ENCODE results near the gene PRRT3. TPM values are rescaled to one million over a fixed set of nuclear protein-coding genes. Genes with fewer than 3 reads are reported as not detected.

PRRT3 gene
- total and polyA plus RNA-seq, 2 of the 13 experiments (the other 11 are each of a cell fraction or from before 2014, with no cell fraction given), result 0.22 to 0.44 TPM

DNA sequence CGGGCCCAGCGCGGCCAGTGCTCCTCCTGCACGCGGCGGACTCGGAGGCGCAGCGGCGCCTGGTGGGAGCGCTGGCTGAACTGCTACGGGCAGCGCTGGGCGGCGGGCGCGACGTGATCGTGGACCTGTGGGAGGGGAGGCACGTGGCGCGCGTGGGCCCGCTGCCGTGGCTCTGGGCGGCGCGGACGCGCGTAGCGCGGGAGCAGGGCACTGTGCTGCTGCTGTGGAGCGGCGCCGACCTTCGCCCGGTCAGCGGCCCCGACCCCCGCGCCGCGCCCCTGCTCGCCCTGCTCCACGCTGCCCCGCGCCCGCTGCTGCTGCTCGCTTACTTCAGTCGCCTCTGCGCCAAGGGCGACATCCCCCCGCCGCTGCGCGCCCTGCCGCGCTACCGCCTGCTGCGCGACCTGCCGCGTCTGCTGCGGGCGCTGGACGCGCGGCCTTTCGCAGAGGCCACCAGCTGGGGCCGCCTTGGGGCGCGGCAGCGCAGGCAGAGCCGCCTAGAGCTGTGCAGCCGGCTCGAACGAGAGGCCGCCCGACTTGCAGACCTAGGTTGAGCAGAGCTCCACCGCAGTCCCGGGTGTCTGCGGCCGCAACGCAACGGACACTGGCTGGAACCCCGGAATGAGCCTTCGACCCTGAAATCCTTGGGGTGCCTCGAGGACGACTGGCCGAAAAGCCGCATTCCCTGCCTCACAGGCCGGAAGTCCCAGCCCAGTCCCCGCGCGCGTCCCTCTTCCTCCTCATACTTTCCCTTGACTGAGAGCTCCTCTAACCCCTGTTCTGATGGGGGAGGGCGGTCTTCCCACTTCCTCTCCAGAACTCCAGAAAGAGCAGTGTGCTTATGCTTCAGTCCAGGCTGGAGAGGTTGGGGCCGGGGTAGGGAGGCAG lies 36.7 kb downstream of the PRRT3 start (continued):
- TF ChIP-seq, protein P1, sequence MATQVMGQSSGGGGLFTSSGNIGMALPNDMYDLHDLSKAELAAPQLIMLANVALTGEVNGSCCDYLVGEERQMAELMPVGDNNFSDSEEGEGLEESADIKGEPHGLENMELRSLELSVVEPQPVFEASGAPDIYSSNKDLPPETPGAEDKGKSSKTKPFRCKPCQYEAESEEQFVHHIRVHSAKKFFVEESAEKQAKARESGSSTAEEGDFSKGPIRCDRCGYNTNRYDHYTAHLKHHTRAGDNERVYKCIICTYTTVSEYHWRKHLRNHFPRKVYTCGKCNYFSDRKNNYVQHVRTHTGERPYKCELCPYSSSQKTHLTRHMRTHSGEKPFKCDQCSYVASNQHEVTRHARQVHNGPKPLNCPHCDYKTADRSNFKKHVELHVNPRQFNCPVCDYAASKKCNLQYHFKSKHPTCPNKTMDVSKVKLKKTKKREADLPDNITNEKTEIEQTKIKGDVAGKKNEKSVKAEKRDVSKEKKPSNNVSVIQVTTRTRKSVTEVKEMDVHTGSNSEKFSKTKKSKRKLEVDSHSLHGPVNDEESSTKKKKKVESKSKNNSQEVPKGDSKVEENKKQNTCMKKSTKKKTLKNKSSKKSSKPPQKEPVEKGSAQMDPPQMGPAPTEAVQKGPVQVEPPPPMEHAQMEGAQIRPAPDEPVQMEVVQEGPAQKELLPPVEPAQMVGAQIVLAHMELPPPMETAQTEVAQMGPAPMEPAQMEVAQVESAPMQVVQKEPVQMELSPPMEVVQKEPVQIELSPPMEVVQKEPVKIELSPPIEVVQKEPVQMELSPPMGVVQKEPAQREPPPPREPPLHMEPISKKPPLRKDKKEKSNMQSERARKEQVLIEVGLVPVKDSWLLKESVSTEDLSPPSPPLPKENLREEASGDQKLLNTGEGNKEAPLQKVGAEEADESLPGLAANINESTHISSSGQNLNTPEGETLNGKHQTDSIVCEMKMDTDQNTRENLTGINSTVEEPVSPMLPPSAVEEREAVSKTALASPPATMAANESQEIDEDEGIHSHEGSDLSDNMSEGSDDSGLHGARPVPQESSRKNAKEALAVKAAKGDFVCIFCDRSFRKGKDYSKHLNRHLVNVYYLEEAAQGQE (IDR thresholded peaks at IDR 0.05; ENCODE audit: borderline replicate concordance in 1 of 2, low read depth in 1 of 2, low read length in 2 of 2), result no peak
- TF ChIP-seq KLF15 (CRISPR knock-in tag; IDR thresholded peaks at IDR 0.05; ENCODE audit: borderline replicate concordance) (peak; percentile 85; the same call in 1 of the 2 replicates), MXI1 (IDR thresholded peaks at IDR 0.05; ENCODE audit: borderline replicate concordance, low read depth, low read length) (no peak), EZH2 (conservative IDR thresholded peaks at IDR 0.05; ENCODE audit: low read depth, low read length) (no peak), NAIF1 (CRISPR knock-in tag; IDR thresholded peaks at IDR 0.05; ENCODE audit: borderline replicate concordance) (peak; percentile 79; the same call in 1 of the 2 replicates), ZNF329 (CRISPR knock-in tag; IDR thresholded peaks at IDR 0.05; ENCODE audit: low read depth) (peak; percentile 60; the same call in 1 of the 2 replicates), MAFG (CRISPR knock-in tag; IDR thresholded peaks at IDR 0.05) (no peak), SRY (CRISPR knock-in tag; IDR thresholded peaks at IDR 0.05) (peak; percentile 45; the same call in 1 of the 2 replicates), ZNF777 (CRISPR knock-in tag; IDR thresholded peaks at IDR 0.05) (peak; percentile 67; the same call in 1 of the 2 replicates), ZNF274 (CRISPR knock-in tag; IDR thresholded peaks at IDR 0.05) (no peak), WIZ (CRISPR knock-in tag; IDR thresholded peaks at IDR 0.05) (0 out of 2 replicates have a peak, but pooled peaks have one; percentile 55), TARDBP (CRISPR knock-in tag; IDR thresholded peaks at IDR 0.05) (peak; percentile 59; the same call in 1 of the 2 replicates), NR2F6 (IDR thresholded peaks at IDR 0.05) (no peak), NR2F6 (CRISPR knock-in tag; IDR thresholded peaks at IDR 0.05) (peak; percentile 33; the same call in 1 of the 2 replicates)
- TF ChIP-seq, protein P2, sequence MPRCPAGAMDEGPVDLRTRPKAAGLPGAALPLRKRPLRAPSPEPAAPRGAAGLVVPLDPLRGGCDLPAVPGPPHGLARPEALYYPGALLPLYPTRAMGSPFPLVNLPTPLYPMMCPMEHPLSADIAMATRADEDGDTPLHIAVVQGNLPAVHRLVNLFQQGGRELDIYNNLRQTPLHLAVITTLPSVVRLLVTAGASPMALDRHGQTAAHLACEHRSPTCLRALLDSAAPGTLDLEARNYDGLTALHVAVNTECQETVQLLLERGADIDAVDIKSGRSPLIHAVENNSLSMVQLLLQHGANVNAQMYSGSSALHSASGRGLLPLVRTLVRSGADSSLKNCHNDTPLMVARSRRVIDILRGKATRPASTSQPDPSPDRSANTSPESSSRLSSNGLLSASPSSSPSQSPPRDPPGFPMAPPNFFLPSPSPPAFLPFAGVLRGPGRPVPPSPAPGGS (CRISPR knock-in tag; IDR thresholded peaks at IDR 0.05), result peak; percentile 22; the same call in 1 of the 2 replicates
- TF ChIP-seq, protein P3, sequence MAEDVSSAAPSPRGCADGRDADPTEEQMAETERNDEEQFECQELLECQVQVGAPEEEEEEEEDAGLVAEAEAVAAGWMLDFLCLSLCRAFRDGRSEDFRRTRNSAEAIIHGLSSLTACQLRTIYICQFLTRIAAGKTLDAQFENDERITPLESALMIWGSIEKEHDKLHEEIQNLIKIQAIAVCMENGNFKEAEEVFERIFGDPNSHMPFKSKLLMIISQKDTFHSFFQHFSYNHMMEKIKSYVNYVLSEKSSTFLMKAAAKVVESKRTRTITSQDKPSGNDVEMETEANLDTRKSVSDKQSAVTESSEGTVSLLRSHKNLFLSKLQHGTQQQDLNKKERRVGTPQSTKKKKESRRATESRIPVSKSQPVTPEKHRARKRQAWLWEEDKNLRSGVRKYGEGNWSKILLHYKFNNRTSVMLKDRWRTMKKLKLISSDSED (CRISPR knock-in tag; IDR thresholded peaks at IDR 0.05), result 0 out of 2 replicates have a peak, but pooled peaks have one; percentile 76
- TF ChIP-seq, protein P4, sequence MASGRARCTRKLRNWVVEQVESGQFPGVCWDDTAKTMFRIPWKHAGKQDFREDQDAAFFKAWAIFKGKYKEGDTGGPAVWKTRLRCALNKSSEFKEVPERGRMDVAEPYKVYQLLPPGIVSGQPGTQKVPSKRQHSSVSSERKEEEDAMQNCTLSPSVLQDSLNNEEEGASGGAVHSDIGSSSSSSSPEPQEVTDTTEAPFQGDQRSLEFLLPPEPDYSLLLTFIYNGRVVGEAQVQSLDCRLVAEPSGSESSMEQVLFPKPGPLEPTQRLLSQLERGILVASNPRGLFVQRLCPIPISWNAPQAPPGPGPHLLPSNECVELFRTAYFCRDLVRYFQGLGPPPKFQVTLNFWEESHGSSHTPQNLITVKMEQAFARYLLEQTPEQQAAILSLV (CRISPR knock-in tag; IDR thresholded peaks at IDR 0.05; ENCODE audit: borderline replicate concordance), result peak; percentile 55; the same call in 1 of the 2 replicates
- TF ChIP-seq, protein P5, sequence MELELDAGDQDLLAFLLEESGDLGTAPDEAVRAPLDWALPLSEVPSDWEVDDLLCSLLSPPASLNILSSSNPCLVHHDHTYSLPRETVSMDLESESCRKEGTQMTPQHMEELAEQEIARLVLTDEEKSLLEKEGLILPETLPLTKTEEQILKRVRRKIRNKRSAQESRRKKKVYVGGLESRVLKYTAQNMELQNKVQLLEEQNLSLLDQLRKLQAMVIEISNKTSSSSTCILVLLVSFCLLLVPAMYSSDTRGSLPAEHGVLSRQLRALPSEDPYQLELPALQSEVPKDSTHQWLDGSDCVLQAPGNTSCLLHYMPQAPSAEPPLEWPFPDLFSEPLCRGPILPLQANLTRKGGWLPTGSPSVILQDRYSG (CRISPR knock-in tag; IDR thresholded peaks at IDR 0.05), result peak; percentile 95

All from HepG2 (cell line).